HepG2 (cell line): ENCODE measurements around the gene ALDH3B1. TPM values are rescaled to one million over a fixed set of nuclear protein-coding genes. Genes with fewer than 3 reads are reported as not detected.
A peak's percentile ranks its signal among the peaks of the same experiment; 100 is the strongest.

Source experiments
- ATAC-seq: fragments of 200-7000 bp; cut with Tn5 transposase; 3 replicates; pipeline ENCODE4 v1.9.1; 2020; ENCODE audit warnings: mild to moderate bottlenecking, moderate library complexity
- BruUV-seq: library from RNA; stranded (reverse); fragments of 400-500 nt; replicated peaks from 2 replicates; lab custom pipeline; 2021; lab: Mats Ljungman, UMichigan
- CTCF ChIA-PET: fragments of 300-600 bp; formaldehyde crosslinking; extraction: SDS; loops from one replicate; lab custom pipeline; 2021; ENCODE audit warnings: low total read pairs, inconsistent platforms, low intra/inter-chr PET ratio; lab: Yijun Ruan, JAX
- POLR2A ChIA-PET: fragments of 350-600 bp; sonication (Branson Sonifier 250); formaldehyde crosslinking; loops from one replicate; lab custom pipeline; 2020; ENCODE audit warnings: antibody characterized with exemption, inconsistent platforms; lab: Yijun Ruan, JAX
- DNase-seq: peaks from one replicate; pipeline ENCODE4 v3.0.0-alpha.2; 2015; ENCODE audit warnings: low spot score
- FAIRE-seq: peaks from 3 replicates; lab custom pipeline; 2011; peaks lifted over from hg19 to GRCh38; lab: Jason Lieb, UNC
- H2AFZ ChIP-seq: one replicate; pipeline ENCODE4 v1.6.1; 2011; ENCODE audit warnings: low read length, inconsistent platforms
- H3K27ac ChIP-seq: fragments of 300-600 bp; 3 replicates; pipeline ENCODE4 v1.8.0; 2011; ENCODE audit warnings: mixed run types, mild to moderate bottlenecking, mixed read lengths, low read length, inconsistent platforms; ENCODE audit not compliant: insufficient read depth; ENCODE audit errors: extremely low read length
- H3K27me3 ChIP-seq, 2 experiments: fragments of 200-600 bp in 1 of 2; 2 replicates in 1 of 2; 3 replicates in 1 of 2; pipeline versions ENCODE4 v1.6.0 to v1.8.0; 2011; ENCODE audit warnings: low read length in 2 of 2, mild to moderate bottlenecking in 2 of 2, moderate library complexity in 2 of 2, inconsistent platforms in 1 of 2; ENCODE audit not compliant: insufficient read depth in 2 of 2, control insufficient read depth in 1 of 2
- H3K36me3 ChIP-seq, 2 experiments: fragments of 200-600 bp in 1 of 2; replicated peaks in 1 of 2; 2 replicates in 1 of 2; 3 replicates in 1 of 2; pipeline versions ENCODE4 v1.5.1 to v1.8.0; 2011; ENCODE audit warnings: low read length in 2 of 2, inconsistent platforms in 1 of 2; ENCODE audit not compliant: insufficient read depth in 2 of 2, control insufficient read depth in 1 of 2
- H3K4me1 ChIP-seq: 2 replicates; pipeline ENCODE4 v1.5.1; 2012; ENCODE audit warnings: low read length, inconsistent platforms; ENCODE audit not compliant: insufficient read depth
- H3K4me2 ChIP-seq: 2 replicates; pipeline ENCODE4 v1.6.0; 2011; ENCODE audit warnings: low read depth, low read length, inconsistent platforms
- H3K4me3 ChIP-seq, 3 experiments: fragments of 200-600 bp in 1 of 3; sonication (generic), shearing (Covaris generic) in 1 of 3; replicated peaks in 1 of 3; 2 replicates each; pipeline ENCODE4 v1.5.1; 2011 to 2016; ENCODE audit warnings: low read length in 3 of 3, inconsistent platforms in 2 of 3, low read depth in 2 of 3, mild to moderate bottlenecking in 2 of 3, control low read depth in 1 of 3, mixed read lengths in 1 of 3; ENCODE audit not compliant: insufficient read depth in 1 of 3
- H3K79me2 ChIP-seq: one replicate; pipeline ENCODE4 v1.6.1; 2011; ENCODE audit warnings: low read length, inconsistent platforms; ENCODE audit not compliant: insufficient read depth
- H3K9ac ChIP-seq: 2 replicates; pipeline ENCODE4 v1.6.0; 2011; ENCODE audit warnings: mild to moderate bottlenecking, low read depth, low read length, inconsistent platforms; ENCODE audit not compliant: insufficient read depth
- H3K9me3 ChIP-seq: 2 replicates; pipeline ENCODE4 v1.5.1; 2012; ENCODE audit warnings: mild to moderate bottlenecking, low read length
- H4K20me1 ChIP-seq: 2 replicates; pipeline ENCODE4 v1.6.0; 2011; ENCODE audit warnings: inconsistent platforms, mild to moderate bottlenecking, low read length, moderate library complexity; ENCODE audit not compliant: insufficient read depth
- AGO2 ChIP-seq: fragments of 200-400 bp; formaldehyde crosslinking; optimal IDR thresholded peaks from 2 replicates; pipeline ENCODE3; 2017; ENCODE audit warnings: mild to moderate bottlenecking, low read depth, low read length, moderate library complexity
- ARNT ChIP-seq: fragments of 450-650 bp; IDR thresholded peaks from 2 replicates; pipeline ENCODE4 v1.6.1; 2017
- PAF1 ChIP-seq: IDR thresholded peaks from 2 replicates; pipeline ENCODE4 v1.6.1; 2016; ENCODE audit warnings: missing genetic modification reagents, missing compliant biosample characterization
- POLR2A ChIP-seq, 2 experiments: IDR thresholded peaks; 2 replicates each; pipeline ENCODE4 v1.6.1; 2011; ENCODE audit warnings: low read depth in 2 of 2, low read length in 2 of 2, mild to moderate bottlenecking in 1 of 2, moderate library complexity in 1 of 2; ENCODE audit not compliant: insufficient read depth in 1 of 2
- RBFOX2 ChIP-seq: fragments of 200-400 bp; formaldehyde crosslinking; IDR thresholded peaks from 2 replicates; pipeline ENCODE4 v1.6.1; 2017; ENCODE audit warnings: low read depth, mild to moderate bottlenecking, low read length
- TARDBP ChIP-seq: sonication (generic); formaldehyde crosslinking; IDR thresholded peaks from 2 replicates; pipeline ENCODE4 v1.8.0; 2022; ENCODE audit warnings: mild to moderate bottlenecking, missing genetic modification reagents
- ZNF501 ChIP-seq: sonication (generic); formaldehyde crosslinking; IDR thresholded peaks from 2 replicates; pipeline ENCODE4 v1.5.1; 2020; ENCODE audit warnings: mild to moderate bottlenecking, moderate library complexity, missing genetic modification reagents
- WGBS: methylation state at CpG from one replicate; pipeline ENCODE4 v1.1.6; 2017; ENCODE audit warnings: low lambda C conversion rate; 5-methylcytosine and 5-hydroxymethylcytosine counted together
- in situ Hi-C: cut with HindIII; loops from 2 replicates; pipeline ENCODE4 v1.10.0; 2017; ENCODE audit warnings: low pct_unique_long_range_greater_than_20kb; ENCODE audit not compliant: extremely low pct_ligation_motif_present
- intact Hi-C: fragments of 100-400 bp; cut with micrococcal nuclease; formaldehyde crosslinking; loops from one replicate; pipeline ENCODE4 v1.10.0; 2022; ENCODE audit not compliant: unreplicated experiment
- polyA plus RNA-seq, 8 experiments: library from polyadenylated mRNA; depleted of rRNA in 3 of 8; stranded (reverse) in 7 of 8; unstranded in 1 of 8; fragments of >200 nt; fragmentation: Illumina TruSeq in 4 of 8; extraction: Trizol in 4 of 8; gene quantifications; 2 replicates each; pipeline versions ENCODE4 v1.2.1 to v1.2.3, GENCODE V29; 2011 to 2016; ENCODE audit warnings: low read depth in 4 of 8, missing spikeins in 1 of 8, mixed read lengths in 1 of 8; ENCODE audit not compliant: insufficient read depth in 1 of 8
- total RNA-seq, 5 experiments: library from RNA; depleted of rRNA; stranded (reverse); fragments of >200 nt; fragmentation: Illumina TruSeq; extraction: Trizol; gene quantifications; 2 replicates each; pipeline ENCODE4 v1.2.3, GENCODE V29; 2016; ENCODE audit warnings: low read depth in 1 of 5
- TF ChIP-seq, protein P1 (sequence below): IDR thresholded peaks from 2 replicates; pipeline ENCODE4 v1.6.1; 2016; ENCODE audit warnings: missing biosample characterization, missing genetic modification reagents, low read depth
- TF ChIP-seq, protein P2 (sequence below): IDR thresholded peaks from 2 replicates; pipeline ENCODE4 v1.6.1; 2018; ENCODE audit warnings: missing genetic modification reagents

ALDH3B1 gene
- total and polyA plus RNA-seq, 2 of the 13 experiments (the other 11 are each of a cell fraction or from before 2014, with no cell fraction given), result 4.0 to 6.7 TPM

DNA sequence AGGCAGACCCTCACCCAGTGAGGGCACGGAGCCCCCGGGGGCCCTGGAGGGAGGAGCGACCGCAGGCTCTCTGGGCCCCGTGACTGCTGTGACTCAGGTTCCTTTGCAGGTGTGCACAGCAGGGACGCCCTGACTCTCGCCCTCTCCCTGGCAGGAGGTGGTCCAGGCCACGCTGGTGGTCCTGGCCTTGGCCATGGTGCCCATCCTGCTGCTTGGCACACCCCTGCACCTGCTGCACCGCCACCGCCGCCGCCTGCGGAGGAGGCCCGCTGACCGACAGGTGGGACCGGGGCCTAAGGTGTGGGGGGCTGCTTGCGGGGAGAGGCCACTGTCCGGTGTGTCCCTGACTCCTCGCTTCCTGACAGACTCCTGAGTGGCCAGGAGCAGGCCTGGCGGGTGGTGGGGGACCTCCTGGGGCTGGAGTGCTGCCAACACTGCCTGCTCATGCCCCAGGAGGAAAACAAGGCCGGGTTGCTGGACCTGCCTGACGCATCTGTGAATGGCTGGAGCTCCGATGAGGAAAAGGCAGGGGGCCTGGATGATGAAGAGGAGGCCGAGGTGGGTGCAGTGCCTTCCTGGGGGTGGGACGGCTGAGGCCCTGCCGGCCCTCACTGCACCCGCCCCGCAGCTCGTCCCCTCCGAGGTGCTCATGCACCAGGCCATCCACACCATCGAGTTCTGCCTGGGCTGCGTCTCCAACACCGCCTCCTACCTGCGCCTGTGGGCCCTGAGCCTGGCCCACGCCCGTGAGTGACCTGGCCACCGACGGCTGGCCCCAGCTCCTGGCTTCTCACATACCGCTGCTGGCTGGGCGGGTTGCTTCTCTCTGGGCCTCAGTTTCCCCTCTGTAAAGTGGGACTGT is 39.6 kb downstream of the ALDH3B1 start:
- TF ChIP-seq POLR2A (IDR thresholded peaks at IDR 0.05; ENCODE audit: insufficient read depth in 1 of 2, low read depth in 2 of 2, low read length in 2 of 2) (0 out of 4 replicates have a peak, but pooled peaks of 1 of the 2 experiments have one; percentile 0), ZNF501 (CRISPR knock-in tag) (no peak), PAF1 (CRISPR knock-in tag) (no peak), ARNT (no peak), AGO2 (peak; percentile 73), TARDBP (no peak), RBFOX2 (peak; percentile 29; the same call in 1 of the 2 replicates)
- TF ChIP-seq, protein P1, sequence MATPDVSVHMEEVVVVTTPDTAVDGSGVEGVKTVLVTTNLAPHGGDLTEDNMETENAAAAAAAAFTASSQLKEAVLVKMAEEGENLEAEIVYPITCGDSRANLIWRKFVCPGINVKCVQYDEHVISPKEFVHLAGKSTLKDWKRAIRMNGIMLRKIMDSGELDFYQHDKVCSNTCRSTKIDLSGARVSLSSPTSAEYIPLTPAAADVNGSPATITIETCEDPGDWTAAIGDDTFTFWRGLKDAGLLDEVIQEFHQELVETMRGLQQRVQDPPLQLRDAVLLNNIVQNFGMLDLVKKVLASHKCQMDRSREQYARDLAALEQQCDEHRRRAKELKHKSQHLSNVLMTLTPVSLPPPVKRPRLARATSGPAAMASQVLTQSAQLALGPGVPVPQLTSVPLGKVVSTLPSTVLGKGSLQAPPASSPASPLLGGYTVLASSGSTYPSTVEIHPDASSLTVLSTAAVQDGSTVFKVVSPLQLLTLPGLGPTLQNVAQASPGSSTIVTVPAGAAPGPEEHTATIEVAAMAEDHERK (CRISPR knock-in tag), result no peak
- TF ChIP-seq, protein P2, sequence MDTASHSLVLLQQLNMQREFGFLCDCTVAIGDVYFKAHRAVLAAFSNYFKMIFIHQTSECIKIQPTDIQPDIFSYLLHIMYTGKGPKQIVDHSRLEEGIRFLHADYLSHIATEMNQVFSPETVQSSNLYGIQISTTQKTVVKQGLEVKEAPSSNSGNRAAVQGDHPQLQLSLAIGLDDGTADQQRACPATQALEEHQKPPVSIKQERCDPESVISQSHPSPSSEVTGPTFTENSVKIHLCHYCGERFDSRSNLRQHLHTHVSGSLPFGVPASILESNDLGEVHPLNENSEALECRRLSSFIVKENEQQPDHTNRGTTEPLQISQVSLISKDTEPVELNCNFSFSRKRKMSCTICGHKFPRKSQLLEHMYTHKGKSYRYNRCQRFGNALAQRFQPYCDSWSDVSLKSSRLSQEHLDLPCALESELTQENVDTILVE (CRISPR knock-in tag), result no peak
- Histone ChIP-seq H3K36me3 (peaks cover 17 to 41% of the 10 kb centered on the region in 2 experiments), H3K79me2 (no peaks in the 10 kb centered on the region), H3K4me3 (no peak overlapping the region), H4K20me1 (peaks cover 5% of the 10 kb centered on the region; the same call in 1 of the 2 replicates), H3K27me3 (no peaks in the 10 kb centered on the region), H3K4me1 (no peaks in the 10 kb centered on the region), H3K27ac (no peak overlapping the region), H2AFZ (no peak overlapping the region), H3K4me2 (no peak overlapping the region), H3K9me3 (no peaks in the 10 kb centered on the region), H3K9ac (no peak overlapping the region)
- no peak for DNase-seq
- WGBS, result over 99% methylated on average over 17 of the region's 40 CpGs
- ChIA-PET POLR2A (no interaction called here), CTCF (no interaction called here)
- no TSS peak for BruUV-seq
- ATAC-seq, result peak; percentile 7
- in situ Hi-C loops (no loop called here), intact Hi-C loops (no loop called here)
- FAIRE-seq, result no peak
